Heart right ventricle (tissue), 16 donors: ENCODE results near the gene SFXN5. TPM values are rescaled to one million over a fixed set of nuclear protein-coding genes. Genes with fewer than 3 reads are reported as not detected.

Experiments
- ATAC-seq, 8 donors: fragments of 200-7000 bp; cut with Tn5 transposase; one replicate each; pipeline ENCODE4 v1.9.1; 2020; ENCODE audit warnings: mild to moderate bottlenecking in 8 of 8, moderate library complexity in 8 of 8, moderate number of reproducible peaks in 1 of 8
- DNase-seq, 2 donors: peaks; one replicate each; pipeline ENCODE4 v3.0.0-alpha.2; 2020
- H3K27ac ChIP-seq, 10 donors: fragments of 200-600 bp; sonication (generic) in 2 of 10; one replicate each; pipeline versions ENCODE4 v1.5.0 to v1.8.0; 2020 to 2022; ENCODE audit warnings: mild to moderate bottlenecking in 3 of 10
- H3K27me3 ChIP-seq, 7 donors: fragments of 200-600 bp; one replicate each; pipeline ENCODE4 v1.8.0; 2021 to 2022; ENCODE audit warnings: mild to moderate bottlenecking in 2 of 7
- H3K36me3 ChIP-seq, 9 donors: fragments of 200-600 bp; sonication (generic) in 1 of 9; one replicate each; pipeline versions ENCODE4 v1.5.0 to v1.8.0; 2020 to 2022; ENCODE audit warnings: mild to moderate bottlenecking in 2 of 9
- H3K4me1 ChIP-seq, 9 donors: fragments of 200-600 bp; sonication (generic) in 1 of 9; one replicate each; pipeline versions ENCODE4 v1.5.0 to v1.8.0; 2020 to 2022; ENCODE audit warnings: mild to moderate bottlenecking in 4 of 9
- H3K4me3 ChIP-seq, 10 donors: fragments of 200-600 bp; sonication (generic) in 2 of 10; one replicate each; pipeline versions ENCODE4 v1.5.0 to v1.8.0; 2020 to 2022; ENCODE audit warnings: mild to moderate bottlenecking in 7 of 10, moderate library complexity in 2 of 10
- H3K9me3 ChIP-seq, 11 donors: fragments of 200-600 bp in 10 of 11; sonication (generic) in 2 of 11; one replicate each; pipeline versions ENCODE4 v1.5.0 to v1.8.0; 2013 to 2022; ENCODE audit warnings: mild to moderate bottlenecking in 2 of 11, control low read depth in 1 of 11, moderate library complexity in 1 of 11
- CTCF ChIP-seq, 9 donors: fragments of 200-600 bp; sonication (generic) in 2 of 9; IDR thresholded peaks; one replicate each; pipeline versions ENCODE4 v1.5.0 to v1.8.0; 2021 to 2022; ENCODE audit warnings: antibody characterized with exemption in 9 of 9, mild to moderate bottlenecking in 5 of 9, moderate library complexity in 1 of 9
- WGBS, 2 donors: extraction: QIAGEN DNeasy Blood & Tissue Kit; methylation state at CpG; one replicate each; pipeline ENCODE4 v1.1.7; 2013; ENCODE audit warnings: inconsistent platforms in 1 of 2; 5-methylcytosine and 5-hydroxymethylcytosine counted together
- intact Hi-C, 10 donors: fragments of 100-400 bp; cut with DNase I; formaldehyde crosslinking; loops; one replicate each; pipeline versions ENCODE4 v1.11.1 to v1.14.2; 2022
- polyA plus RNA-seq, 2 donors: library from polyadenylated mRNA; stranded (reverse); fragments of 200-250 nt; gene quantifications; one replicate each; pipeline ENCODE4 v1.2.3, GENCODE V29; 2013
- total RNA-seq, 10 donors: library from RNA; stranded (reverse); fragmentation: NEBNext Ultra II Directional in 3 of 10; extraction: Animal tissue kit (Norgen Biotek cat#: 25700) in 3 of 10; gene quantifications; one replicate each; pipeline versions ENCODE4 v1.2.1 to v1.2.4, GENCODE V29; 2021 to 2023
- donor health status: Arrhythmogenic right ventricular cardiomyopathy.
- donor health status: ischemic (EF 13 %, LVEDD 7.1; RV severe dilation, severe dysfunction).
- donor health status: healthy with polysubstance abuse.
- donor health status: DM: no; HTN: yes; CAD: no.
- donor health status: DM: no; HTN: no; CAD: no.
- donor health status: ischemic (EF 25% LVEDD 6.9; RV normal size, moderate dysfunction).
- donor health status: ischemic (EF 25% LVEDD 5.7; RV mildly dilated, moderate dysfunction).
- donor health status: healthy.
- donor health status: DM: yes; HTN: yes; CAD: no.
- donor health status: Ischemic cardiomyopathy.
- donor health status: ischemic (EF 35%, LVEDD 5.7; RV mildly dilated, moderate dysfunction).
- donor health status: nonischemic (EF 11% LVEDD 7.7; RV severe dilation, severe dysfunction).
- donor health status: DM: yes; HTN: yes; CAD: no.
- donor health status: PGD.
- donor health status: ischemic (EF 29% LVEDD 5.4; RV normal size, mild dysfunction).
- donor health status: nonischemic (EF 23%, LVEDD 6.1; RV moderate dilation, normal function).

Gene SFXN5
- total and polyA plus RNA-seq, 12 donors = 4.4 to 11.8 (median 9.7) TPM

GRCh38 chr2:73089270-73090030 is 17.9 kb upstream of the SFXN5 start:
- Histone ChIP-seq H3K4me1 (peaks cover 11 to 90% (median 48%) of the 10 kb centered on the region in 9 donors), H3K36me3 (peaks cover 0 to 24% (median 10%) of the 10 kb centered on the region in 9 donors), H3K27ac (peak overlapping the region in 6 of 10 donors; percentile 31 to 80 (median 64)), H3K4me3 (no peak overlapping the region), H3K9me3 (no peaks in the 10 kb centered on the region), H3K27me3 (no peaks in the 10 kb centered on the region)
- intact Hi-C loops = loop anchor here in 8 of 10 donors (5.0 to 10.0 kb wide), 4 partner anchors 68 to 195 kb away; no protein-coding TSS in a partner anchor
- peak; percentile 70 to 90 (median 76) for ATAC-seq
- 82 to 84% methylated on average over 11 of the region's 11 CpGs for WGBS, 2 donors
- TF ChIP-seq CTCF (IDR thresholded peaks at IDR 0.05) = no peak
- peak in 1 of 2 donors; percentile 63 for DNase-seq

DNA sequence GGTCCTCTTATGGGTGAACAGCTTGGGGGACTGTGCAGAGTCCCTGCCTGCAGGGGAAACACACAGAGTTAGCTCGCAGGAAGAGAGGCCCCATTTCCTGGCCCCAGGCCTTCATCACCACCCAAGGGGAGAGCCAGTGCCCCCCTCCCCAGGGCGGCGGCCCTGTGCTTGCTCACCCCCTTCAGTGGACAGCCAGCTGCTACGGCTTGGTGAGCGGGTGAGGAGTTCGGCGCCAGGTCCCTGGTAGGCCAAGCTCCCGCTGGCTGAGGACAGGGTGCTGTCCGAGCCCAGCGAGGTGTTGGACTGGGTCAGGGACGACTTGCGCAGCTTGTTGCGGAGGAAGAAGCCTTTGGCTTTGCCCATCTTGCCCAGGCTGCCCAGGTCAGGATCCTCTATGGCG is 17.2 kb upstream of the SFXN5 start:
- Histone ChIP-seq H3K9me3 (no peaks in the 10 kb centered on the region), H3K27me3 (no peaks in the 10 kb centered on the region), H3K27ac (peak overlapping the region in 6 of 10 donors; percentile 31 to 80 (median 64)), H3K4me3 (no peak overlapping the region), H3K4me1 (peaks cover 7 to 83% (median 40%) of the 10 kb centered on the region in 9 donors), H3K36me3 (peaks cover 0 to 26% (median 10%) of the 10 kb centered on the region in 9 donors)
- intact Hi-C loops = loop anchor here in 8 of 10 donors (5.0 to 10.0 kb wide), 4 partner anchors 69 to 194 kb away; no protein-coding TSS in a partner anchor
- TF ChIP-seq CTCF (IDR thresholded peaks at IDR 0.05) = no peak
- no peak for DNase-seq
- no peak for ATAC-seq
- 94 to 95% methylated on average over 14 of the region's 14 CpGs for WGBS, 2 donors

- Histone ChIP-seq H3K4me3 (no peak overlapping the region), H3K27me3 (no peaks in the 10 kb centered on the region), H3K27ac (no peak overlapping the region), H3K4me1 (peaks cover 3 to 78% (median 35%) of the 10 kb centered on the region in 9 donors), H3K36me3 (peaks cover 0 to 26% (median 10%) of the 10 kb centered on the region in 9 donors), H3K9me3 (no peaks in the 10 kb centered on the region)
- TF ChIP-seq CTCF (IDR thresholded peaks at IDR 0.05) = no peak
- 92 to 95% methylated on average over 12 of the region's 12 CpGs for WGBS, 2 donors
- intact Hi-C loops = loop anchor here in 8 of 10 donors (5.0 to 10.0 kb wide), 4 partner anchors 69 to 193 kb away; no protein-coding TSS in a partner anchor
- DNase-seq = no peak
- ATAC-seq = no peak
Measured at GRCh38 chr2:73088211-73088610, 16.7 kb upstream of the SFXN5 start.

- DNase-seq (no peak), ATAC-seq (no peak)
- TF ChIP-seq CTCF (IDR thresholded peaks at IDR 0.05) = no peak
- intact Hi-C loops = loop anchor here (2.0 to 10.0 kb wide), 5 partner anchors 69 to 193 kb away; no protein-coding TSS in a partner anchor
- peak overlapping the region in 1 of 10 donors; percentile 5 for H3K4me3 ChIP-seq
- WGBS, 2 donors = 72 to 81% methylated on average over 4 of the region's 4 CpGs
- H3K4me1 ChIP-seq = peaks cover 0 to 69% (median 26%) of the 10 kb centered on the region in 9 donors
- H3K27me3 ChIP-seq = no peaks in the 10 kb centered on the region
- H3K36me3 ChIP-seq = peaks cover 0 to 26% (median 10%) of the 10 kb centered on the region in 9 donors
- no peak overlapping the region for H3K27ac ChIP-seq
- no peaks in the 10 kb centered on the region for H3K9me3 ChIP-seq
Measured at GRCh38 chr2:73087311-73087710, 15.8 kb upstream of the SFXN5 start.
